ENCODE measurements around the gene NUDT8. TPM values are rescaled to one million over a fixed set of nuclear protein-coding genes. Genes with fewer than 3 reads are reported as not detected.
"Not testable (repeated sequence)": the region's sequence is repeated elsewhere in the genome, so short reads cannot be mapped to it uniquely, and the experiment has no call there.

Gene NUDT8
- total and polyA plus RNA-seq, 4 donors, result 2.6 to 6.8 (median 6.4) TPM

DNA sequence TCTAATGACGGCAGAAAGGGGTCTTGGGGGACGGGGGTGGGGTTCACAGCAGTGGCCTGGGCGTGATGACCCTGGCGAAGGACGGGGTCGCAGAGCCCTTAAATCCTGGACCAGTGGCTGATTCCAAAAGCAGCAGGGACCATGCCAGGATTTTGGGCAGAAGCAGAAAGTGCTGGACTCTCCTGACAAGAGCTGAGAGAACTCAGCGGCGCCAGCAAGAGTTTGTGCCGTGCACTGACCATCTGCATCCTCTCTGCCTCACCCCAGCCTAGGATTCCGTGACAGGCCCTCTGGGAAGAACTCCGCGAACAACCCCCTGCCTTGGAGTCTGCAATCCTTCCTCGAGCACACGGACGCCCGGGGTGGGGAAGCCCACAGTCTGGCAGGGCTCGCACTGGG is 23.6 kb downstream of the NUDT8 start:
- Histone ChIP-seq H3K4me3 (ENCODE audit: low read depth, low read length) (peak overlapping the region; percentile 87), H3K36me3 (ENCODE audit: control insufficient read depth, insufficient read depth, low read length) (peaks cover 22% of the 10 kb centered on the region), H3K27ac (ENCODE audit: low read depth, low read length) (no peak overlapping the region), H3K9me3 (ENCODE audit: control insufficient read depth, insufficient read depth, low read length) (no peaks in the 10 kb centered on the region), H3K27me3 (ENCODE audit: control insufficient read depth, insufficient read depth, low read length) (no peaks in the 10 kb centered on the region), H3K4me1 (ENCODE audit: control insufficient read depth, insufficient read depth, low read length) (peaks cover 32% of the 10 kb centered on the region)
- WGBS (ENCODE audit: insufficient coverage), result 31% methylated on average over 17 of the region's 17 CpGs
- peak in 1 of 6 donors; percentile 36 for DNase-seq (ENCODE audit: low read depth in 4 of 6, low spot score in 6 of 6)

DNA sequence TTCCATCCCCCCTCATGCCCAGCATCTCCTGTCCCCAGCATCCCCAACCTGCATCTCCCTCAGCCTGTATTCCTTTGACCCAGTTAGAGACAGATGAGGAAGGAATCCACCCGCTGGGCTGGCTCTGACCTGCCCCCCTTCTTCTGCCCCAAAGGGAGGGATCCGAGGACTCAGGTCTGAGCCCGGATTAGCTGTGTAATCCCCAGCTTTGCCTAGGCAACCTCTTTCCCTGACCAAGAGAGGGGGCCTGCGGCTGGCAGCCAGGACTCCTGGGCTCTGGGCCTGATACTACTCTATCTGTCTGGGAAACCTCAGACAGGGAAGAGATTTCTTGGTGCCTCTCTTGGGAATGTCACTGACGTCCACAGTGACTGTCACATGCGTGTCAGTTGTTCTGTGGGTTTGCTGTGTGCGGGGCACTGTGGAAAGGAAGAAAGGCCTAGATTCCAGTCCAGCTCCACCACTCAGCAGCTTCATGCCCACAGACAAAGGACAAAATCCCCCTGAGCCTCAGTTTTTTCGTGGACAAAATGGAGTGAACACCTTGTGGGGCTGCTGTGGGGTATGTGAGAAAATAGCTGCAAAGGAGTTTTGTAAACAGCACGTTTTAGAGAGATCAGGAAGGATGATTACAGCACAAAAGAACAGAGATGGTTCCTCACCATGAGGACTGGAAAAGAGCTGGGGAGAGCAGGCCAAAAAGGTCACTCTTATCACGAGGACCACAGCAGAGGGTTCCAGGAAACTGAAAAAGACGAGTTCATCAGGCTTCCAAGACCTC is 24.3 kb downstream of the NUDT8 start:
- Histone ChIP-seq H3K9me3 (ENCODE audit: control insufficient read depth, insufficient read depth, low read length) (no peaks in the 10 kb centered on the region), H3K36me3 (ENCODE audit: control insufficient read depth, insufficient read depth, low read length) (peaks cover 15% of the 10 kb centered on the region), H3K4me3 (ENCODE audit: low read depth, low read length) (no peak overlapping the region), H3K27ac (ENCODE audit: low read depth, low read length) (no peak overlapping the region), H3K27me3 (ENCODE audit: control insufficient read depth, insufficient read depth, low read length) (no peaks in the 10 kb centered on the region), H3K4me1 (ENCODE audit: control insufficient read depth, insufficient read depth, low read length) (peaks cover 32% of the 10 kb centered on the region)
- DNase-seq (ENCODE audit: low read depth in 4 of 6, low spot score in 6 of 6), result peak in 1 of 6 donors; percentile 42
- WGBS (ENCODE audit: insufficient coverage), result 68% methylated on average over 9 of the region's 11 CpGs

DNA sequence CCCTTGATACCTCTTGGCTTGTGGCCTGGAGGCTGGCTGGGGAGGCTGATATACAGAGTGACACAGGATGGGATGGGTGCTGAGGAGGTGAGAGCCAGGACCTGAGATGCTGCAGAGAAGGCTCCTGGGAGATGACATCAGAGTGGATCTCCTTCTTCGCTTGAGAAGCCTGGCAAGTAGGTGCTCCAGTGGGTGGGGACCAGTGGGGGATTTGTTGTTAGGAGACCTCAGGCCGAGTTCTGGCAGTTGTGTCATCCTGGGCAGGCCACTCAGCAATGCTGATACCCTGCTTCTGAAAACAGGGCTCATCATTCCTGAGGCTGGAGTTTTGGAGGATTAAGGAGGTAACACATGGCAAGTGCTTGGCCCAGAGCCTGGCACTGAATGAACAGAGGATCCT is 24.9 kb downstream of the NUDT8 start:
- 81% methylated on average over 2 of the region's 2 CpGs for WGBS (ENCODE audit: insufficient coverage)
- Histone ChIP-seq H3K4me3 (ENCODE audit: low read depth, low read length) (no peak overlapping the region), H3K27ac (ENCODE audit: low read depth, low read length) (no peak overlapping the region), H3K9me3 (ENCODE audit: control insufficient read depth, insufficient read depth, low read length) (no peaks in the 10 kb centered on the region), H3K4me1 (ENCODE audit: control insufficient read depth, insufficient read depth, low read length) (peaks cover 32% of the 10 kb centered on the region), H3K27me3 (ENCODE audit: control insufficient read depth, insufficient read depth, low read length) (no peaks in the 10 kb centered on the region), H3K36me3 (ENCODE audit: control insufficient read depth, insufficient read depth, low read length) (peaks cover 12% of the 10 kb centered on the region)
- DNase-seq (ENCODE audit: low read depth in 4 of 6, low spot score in 6 of 6), result no peak

DNA sequence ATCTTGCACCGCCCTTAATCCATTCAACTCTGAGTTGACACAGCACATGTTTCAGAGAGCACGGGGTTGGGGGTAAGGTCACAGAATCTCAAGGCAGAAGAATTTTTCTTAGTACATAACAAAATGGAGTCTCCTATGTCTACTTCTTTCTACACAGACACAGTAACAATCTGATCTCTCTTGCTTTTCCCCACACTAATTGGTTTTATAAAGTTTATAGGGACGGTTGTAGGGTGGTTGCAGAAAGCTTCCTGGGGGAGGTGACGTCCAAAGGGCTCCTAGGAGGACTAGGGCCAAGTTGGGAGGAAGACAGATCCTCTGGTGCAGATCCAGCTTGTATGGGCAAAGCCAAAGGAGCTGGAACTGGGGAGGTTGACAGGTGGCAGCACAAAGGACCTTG is 25.6 kb downstream of the NUDT8 start:
- DNase-seq (ENCODE audit: low read depth in 4 of 6, low spot score in 6 of 6); H3K36me3 ChIP-seq (ENCODE audit: control insufficient read depth, insufficient read depth, low read length); H3K27me3 ChIP-seq (ENCODE audit: control insufficient read depth, insufficient read depth, low read length); H3K9me3 ChIP-seq (ENCODE audit: control insufficient read depth, insufficient read depth, low read length); H3K27ac ChIP-seq (ENCODE audit: low read depth, low read length); H3K4me3 ChIP-seq (ENCODE audit: low read depth, low read length): not testable (repeated sequence)
- WGBS (ENCODE audit: insufficient coverage), result 45% methylated on average over 1 of the region's 4 CpGs
- peaks cover 32% of the 10 kb centered on the region for H3K4me1 ChIP-seq (ENCODE audit: control insufficient read depth, insufficient read depth, low read length)

DNA sequence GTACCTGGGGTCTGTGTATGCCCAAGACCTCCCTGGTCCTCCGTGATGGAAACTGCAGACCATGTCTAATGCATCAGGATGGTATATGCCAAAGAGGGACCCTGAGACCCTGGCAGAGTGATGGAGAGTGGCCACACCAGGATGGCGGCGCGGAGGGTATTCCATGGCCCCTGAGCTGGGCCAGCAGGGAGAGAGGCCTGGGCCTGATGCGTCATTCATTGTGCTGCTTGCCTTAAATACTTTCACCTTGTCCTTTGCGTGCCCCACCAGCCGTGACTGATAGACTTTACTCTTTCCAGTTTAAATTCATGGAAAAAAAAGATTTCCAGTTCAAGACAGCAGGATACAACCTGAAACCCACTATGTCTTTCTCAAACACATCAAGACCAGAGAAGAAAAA is 28.6 kb downstream of the NUDT8 start:
- DNase-seq (ENCODE audit: low read depth in 4 of 6, low spot score in 6 of 6), result no peak
- Histone ChIP-seq H3K4me1 (ENCODE audit: control insufficient read depth, insufficient read depth, low read length) (peaks cover 13% of the 10 kb centered on the region), H3K4me3 (ENCODE audit: low read depth, low read length) (no peak overlapping the region), H3K27ac (ENCODE audit: low read depth, low read length) (no peak overlapping the region), H3K9me3 (ENCODE audit: control insufficient read depth, insufficient read depth, low read length) (no peaks in the 10 kb centered on the region), H3K27me3 (ENCODE audit: control insufficient read depth, insufficient read depth, low read length) (no peaks in the 10 kb centered on the region), H3K36me3 (ENCODE audit: control insufficient read depth, insufficient read depth, low read length) (no peaks in the 10 kb centered on the region)
- 94% methylated on average over 7 of the region's 7 CpGs for WGBS (ENCODE audit: insufficient coverage)

DNA sequence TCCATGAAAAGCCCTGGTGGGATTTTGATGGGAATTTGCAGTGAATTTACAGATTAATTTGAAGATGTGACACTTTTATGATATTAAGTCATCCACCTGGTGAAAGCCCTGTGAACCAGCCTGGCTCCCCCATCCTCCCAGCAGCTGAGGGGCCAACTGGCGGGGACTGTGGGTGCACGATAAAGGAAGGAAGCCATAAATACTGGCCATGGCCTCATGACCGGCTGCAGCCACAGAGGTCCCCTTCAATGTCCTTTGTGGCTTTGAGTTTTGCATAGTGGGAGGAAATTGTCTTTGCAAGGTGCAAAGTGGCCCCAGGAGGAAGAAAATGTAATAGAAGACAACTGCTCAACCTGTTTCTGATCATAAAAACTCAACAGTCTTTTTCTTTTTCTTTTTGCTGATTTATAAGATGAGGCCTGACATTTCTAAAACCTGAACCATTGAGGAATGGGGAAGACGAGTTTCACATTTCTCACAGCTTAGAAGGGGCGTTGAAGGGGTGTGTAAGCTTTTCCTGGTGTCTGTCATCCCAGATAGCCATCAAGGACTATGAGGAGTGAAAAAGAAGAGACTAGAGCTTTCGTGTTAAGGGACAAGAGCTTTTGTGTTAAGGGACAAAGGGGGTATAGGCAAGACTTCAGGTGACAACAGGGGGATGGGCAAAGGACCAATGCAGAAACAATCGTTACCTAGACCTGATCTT is 29.3 kb downstream of the NUDT8 start:
- no peaks in the 10 kb centered on the region for H3K36me3 ChIP-seq (ENCODE audit: control insufficient read depth, insufficient read depth, low read length)
- no peak for DNase-seq (ENCODE audit: low read depth in 4 of 6, low spot score in 6 of 6)
- 72% methylated on average over 4 of the region's 7 CpGs for WGBS (ENCODE audit: insufficient coverage)

DNA sequence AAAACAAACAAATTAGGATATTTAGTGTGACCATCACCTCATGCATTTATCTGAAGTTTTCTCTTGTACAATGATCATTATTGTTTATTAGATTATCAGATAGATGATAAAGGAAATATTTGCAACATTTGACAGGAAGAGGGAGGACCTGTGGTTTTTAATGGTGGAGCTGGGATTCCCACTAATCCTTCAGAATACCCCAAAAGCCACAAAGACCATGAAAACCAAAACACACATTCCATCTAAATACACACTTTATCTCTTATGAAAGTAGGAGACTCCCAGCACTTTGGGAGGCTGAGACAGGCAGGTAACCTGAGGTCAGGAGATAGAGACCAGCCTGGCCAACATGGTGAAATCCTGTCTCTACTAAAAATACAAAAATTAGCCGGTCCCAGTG is 30.6 kb downstream of the NUDT8 start:
- no peak overlapping the region for H3K27ac ChIP-seq (ENCODE audit: low read depth, low read length)
- no peak for DNase-seq (ENCODE audit: low read depth in 4 of 6, low spot score in 6 of 6)
- H3K36me3 ChIP-seq (ENCODE audit: control insufficient read depth, insufficient read depth, low read length), result no peaks in the 10 kb centered on the region
- H3K4me3 ChIP-seq (ENCODE audit: low read depth, low read length), result no peak overlapping the region
- no peaks in the 10 kb centered on the region for H3K9me3 ChIP-seq (ENCODE audit: control insufficient read depth, insufficient read depth, low read length)
- H3K4me1 ChIP-seq (ENCODE audit: control insufficient read depth, insufficient read depth, low read length), result no peaks in the 10 kb centered on the region
- H3K27me3 ChIP-seq (ENCODE audit: control insufficient read depth, insufficient read depth, low read length), result no peaks in the 10 kb centered on the region
- 50% methylated on average over 1 of the region's 1 CpG for WGBS (ENCODE audit: insufficient coverage)

More for the DNA sequence above, 29.3 kb downstream of the NUDT8 start:
- H3K4me1 ChIP-seq (ENCODE audit: control insufficient read depth, insufficient read depth, low read length), result peaks cover 6% of the 10 kb centered on the region
- H3K4me3 ChIP-seq (ENCODE audit: low read depth, low read length), result no peak overlapping the region
- H3K27me3 ChIP-seq (ENCODE audit: control insufficient read depth, insufficient read depth, low read length), result no peaks in the 10 kb centered on the region
- H3K9me3 ChIP-seq (ENCODE audit: control insufficient read depth, insufficient read depth, low read length), result no peaks in the 10 kb centered on the region
- no peak overlapping the region for H3K27ac ChIP-seq (ENCODE audit: low read depth, low read length)

DNA sequence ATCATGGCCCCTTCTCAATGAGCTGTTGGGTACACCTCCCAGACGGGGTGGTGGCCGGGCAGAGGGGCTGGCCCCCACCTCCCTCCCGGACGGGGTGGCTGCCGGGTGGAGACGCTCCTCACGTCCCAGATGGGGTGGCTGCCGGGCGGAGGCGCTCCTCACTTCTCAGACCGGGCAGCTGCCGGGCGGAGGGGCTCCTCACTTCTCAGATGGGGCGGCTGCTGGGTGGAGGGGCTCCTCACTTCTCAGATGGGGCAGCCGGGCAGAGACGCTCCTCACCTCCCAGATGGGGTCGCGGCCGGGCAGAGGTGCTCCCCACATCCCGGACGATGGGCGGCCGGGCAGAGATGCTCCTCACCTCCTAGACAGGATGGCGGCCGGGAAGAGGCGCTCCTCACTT is 31.8 kb downstream of the NUDT8 start:
- H3K9me3 ChIP-seq (ENCODE audit: control insufficient read depth, insufficient read depth, low read length); H3K4me3 ChIP-seq (ENCODE audit: low read depth, low read length); DNase-seq (ENCODE audit: low read depth in 4 of 6, low spot score in 6 of 6); H3K36me3 ChIP-seq (ENCODE audit: control insufficient read depth, insufficient read depth, low read length); H3K27ac ChIP-seq (ENCODE audit: low read depth, low read length); H3K27me3 ChIP-seq (ENCODE audit: control insufficient read depth, insufficient read depth, low read length); H3K4me1 ChIP-seq (ENCODE audit: control insufficient read depth, insufficient read depth, low read length): not testable (repeated sequence)
- WGBS (ENCODE audit: insufficient coverage), result 91% methylated on average over 14 of the region's 26 CpGs

DNA sequence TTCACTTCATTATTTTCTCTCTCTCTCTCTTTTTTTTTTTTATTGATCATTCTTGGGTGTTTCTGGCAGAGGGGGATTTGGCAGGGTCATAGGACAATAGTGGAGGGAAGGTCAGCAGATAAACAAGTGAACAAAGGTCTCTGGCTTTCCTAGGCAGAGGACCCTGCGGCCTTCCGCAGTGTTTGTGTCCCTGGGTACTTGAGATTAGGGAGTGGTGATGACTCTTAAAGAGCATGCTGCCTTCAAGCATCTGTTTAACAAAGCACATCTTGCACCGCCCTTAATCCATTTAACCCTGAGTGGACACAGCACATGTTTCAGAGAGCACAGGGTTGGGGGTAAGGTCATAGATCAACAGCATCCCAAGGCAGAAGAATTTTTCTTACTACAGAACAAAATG is 32.3 kb downstream of the NUDT8 start:
- H3K9me3 ChIP-seq (ENCODE audit: control insufficient read depth, insufficient read depth, low read length); H3K27me3 ChIP-seq (ENCODE audit: control insufficient read depth, insufficient read depth, low read length); H3K36me3 ChIP-seq (ENCODE audit: control insufficient read depth, insufficient read depth, low read length); H3K4me1 ChIP-seq (ENCODE audit: control insufficient read depth, insufficient read depth, low read length); H3K27ac ChIP-seq (ENCODE audit: low read depth, low read length); DNase-seq (ENCODE audit: low read depth in 4 of 6, low spot score in 6 of 6); H3K4me3 ChIP-seq (ENCODE audit: low read depth, low read length): not testable (repeated sequence)
- WGBS (ENCODE audit: insufficient coverage), result no CpG with 5 or more reads among the region's 3 CpGs

Measured in spinal cord (tissue), 10 donors.